Cardiac muscle cell (in vitro differentiated cells and primary cell): Measurements from ENCODE around the gene TBC1D13. TPM values are rescaled to one million over a fixed set of nuclear protein-coding genes. Genes with fewer than 3 reads are reported as not detected.
A peak's percentile ranks its signal among the peaks of the same experiment; 100 is the strongest.
"Not testable (repeated sequence)": the region's sequence is repeated elsewhere in the genome, so short reads cannot be mapped to it uniquely, and the experiment has no call there.

ENCODE experiments used
- DNase-seq, 2 donors: peaks; one replicate each; pipeline versions ENCODE4 v3.0.0 to v3.0.0-alpha.2; 2010 to 2017; ENCODE audit warnings: low read depth in 1 of 2, low spot score in 1 of 2
- H3K27ac ChIP-seq: fragments of 200-600 bp; sonication (generic); 2 replicates; pipeline ENCODE4 v1.5.1; 2016
- H3K27me3 ChIP-seq: fragments of 200-600 bp; sonication (generic); 2 replicates; pipeline ENCODE4 v1.6.0; 2016; ENCODE audit warnings: control low read depth
- H3K36me3 ChIP-seq: fragments of 200-600 bp; sonication (generic); 2 replicates; pipeline ENCODE4 v1.5.1; 2016; ENCODE audit warnings: control low read depth
- H3K4me1 ChIP-seq: fragments of 200-600 bp; sonication (generic); 2 replicates; pipeline ENCODE4 v1.8.1; 2017; ENCODE audit warnings: low read depth, mild to moderate bottlenecking, mixed run types
- H3K4me3 ChIP-seq: fragments of 200-600 bp; sonication (generic); 2 replicates; pipeline ENCODE4 v1.5.1; 2016; ENCODE audit warnings: mild to moderate bottlenecking
- H3K9me3 ChIP-seq: fragments of 200-600 bp; sonication (generic); 2 replicates; pipeline ENCODE4 v1.5.1; 2017; ENCODE audit warnings: low read depth, mild to moderate bottlenecking, control low read depth
- polyA plus RNA-seq: library from polyadenylated mRNA; unstranded; fragments of >200 nt; fragmentation: Nextera tagmentation; extraction: Ambion mirVana; gene quantifications from 2 replicates; pipeline ENCODE4 v1.2.1, GENCODE V29; 2016
- total RNA-seq: library from RNA; depleted of rRNA; stranded (reverse); fragments of >200 nt; gene quantifications from 2 replicates; pipeline ENCODE4 v1.2.3, GENCODE V29; 2016
- TF ChIP-seq, protein P1 (sequence below): IDR thresholded peaks from 2 replicates; pipeline ENCODE4 v1.5.1; 2012; ENCODE audit warnings: low read depth, mild to moderate bottlenecking, low read length

Gene TBC1D13
- total and polyA plus RNA-seq, 2 experiments from 2014 or later, result 24.6 to 39.4 TPM

DNA sequence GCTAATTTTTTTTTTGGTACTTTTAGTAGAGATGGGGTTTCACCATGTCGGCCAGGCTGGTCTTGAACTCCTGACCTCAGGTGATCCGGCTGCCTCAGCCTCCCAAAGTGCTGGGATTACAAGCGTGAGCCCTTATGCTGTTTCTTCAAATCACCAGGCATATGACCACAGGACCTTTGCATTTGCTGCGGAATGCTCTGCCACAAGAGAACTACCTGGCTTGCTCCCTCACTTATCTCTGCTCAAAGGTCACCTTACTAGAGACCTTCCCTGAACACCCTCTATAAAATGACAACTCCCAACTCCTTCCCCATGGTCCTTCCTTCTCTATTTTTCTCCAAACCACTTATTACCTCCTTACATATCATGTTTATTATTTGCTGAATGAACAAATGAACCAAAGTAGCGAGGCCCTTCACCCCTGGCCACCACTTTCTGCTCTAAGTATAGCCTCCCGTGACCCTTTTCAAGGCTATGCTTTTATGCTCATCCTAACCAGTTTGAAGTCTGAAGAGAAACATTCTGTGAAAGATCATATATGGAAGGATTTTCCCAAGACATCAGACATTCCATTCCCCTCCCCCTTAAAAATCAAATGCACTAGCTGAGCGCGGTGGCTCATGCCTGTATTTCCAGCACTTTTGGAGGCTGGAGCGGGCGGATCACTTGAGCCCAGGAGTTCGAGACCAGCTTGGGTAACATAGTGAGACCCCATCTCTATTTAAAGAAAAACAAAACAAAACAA, 16.6 kb upstream of the TBC1D13 start:
- no peaks in the 10 kb centered on the region for H3K9me3 ChIP-seq
- peaks cover 5% of the 10 kb centered on the region for H3K4me1 ChIP-seq
- H3K27ac ChIP-seq, result peak overlapping the region; percentile 96
- TF ChIP-seq, protein P1, sequence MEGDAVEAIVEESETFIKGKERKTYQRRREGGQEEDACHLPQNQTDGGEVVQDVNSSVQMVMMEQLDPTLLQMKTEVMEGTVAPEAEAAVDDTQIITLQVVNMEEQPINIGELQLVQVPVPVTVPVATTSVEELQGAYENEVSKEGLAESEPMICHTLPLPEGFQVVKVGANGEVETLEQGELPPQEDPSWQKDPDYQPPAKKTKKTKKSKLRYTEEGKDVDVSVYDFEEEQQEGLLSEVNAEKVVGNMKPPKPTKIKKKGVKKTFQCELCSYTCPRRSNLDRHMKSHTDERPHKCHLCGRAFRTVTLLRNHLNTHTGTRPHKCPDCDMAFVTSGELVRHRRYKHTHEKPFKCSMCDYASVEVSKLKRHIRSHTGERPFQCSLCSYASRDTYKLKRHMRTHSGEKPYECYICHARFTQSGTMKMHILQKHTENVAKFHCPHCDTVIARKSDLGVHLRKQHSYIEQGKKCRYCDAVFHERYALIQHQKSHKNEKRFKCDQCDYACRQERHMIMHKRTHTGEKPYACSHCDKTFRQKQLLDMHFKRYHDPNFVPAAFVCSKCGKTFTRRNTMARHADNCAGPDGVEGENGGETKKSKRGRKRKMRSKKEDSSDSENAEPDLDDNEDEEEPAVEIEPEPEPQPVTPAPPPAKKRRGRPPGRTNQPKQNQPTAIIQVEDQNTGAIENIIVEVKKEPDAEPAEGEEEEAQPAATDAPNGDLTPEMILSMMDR, result no peak
- H3K27me3 ChIP-seq, result no peaks in the 10 kb centered on the region
- H3K36me3 ChIP-seq, result no peaks in the 10 kb centered on the region
- H3K4me3 ChIP-seq, result peak overlapping the region; percentile 97
- DNase-seq, result no peak

DNA sequence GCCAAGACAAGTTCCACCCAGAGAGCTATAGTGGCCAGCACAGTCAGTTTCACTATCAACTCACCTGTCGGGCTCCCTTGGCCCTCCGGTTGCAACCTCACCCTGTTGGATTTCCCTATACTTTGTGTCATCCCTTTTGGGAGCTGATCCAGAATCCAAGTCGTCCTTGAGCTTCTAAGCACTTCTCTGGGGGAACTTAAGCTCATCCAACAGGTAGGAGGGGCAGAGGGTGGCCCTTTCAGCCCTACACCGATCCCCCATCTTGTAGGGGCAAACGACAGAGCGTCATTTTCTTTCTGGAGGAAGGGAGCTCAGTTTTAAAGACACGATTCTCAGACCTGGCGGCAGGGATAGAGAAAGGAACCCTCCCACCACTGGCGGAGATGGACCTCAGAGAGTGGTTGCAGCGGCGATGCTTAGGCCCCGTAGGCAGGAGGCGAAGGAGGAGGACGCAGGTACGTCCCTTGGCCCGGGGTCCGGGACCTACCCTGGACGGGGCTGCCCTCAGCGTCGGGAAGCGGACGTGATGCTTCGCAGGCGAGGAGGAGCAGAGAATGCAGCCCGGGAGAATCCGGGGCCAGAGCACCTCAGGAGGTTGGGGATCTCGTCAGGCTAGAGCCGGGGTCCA, 15.8 kb upstream of the TBC1D13 start:
- Histone ChIP-seq H3K4me3 (peak overlapping the region; percentile 97), H3K27ac (peak overlapping the region; percentile 96), H3K36me3 (no peaks in the 10 kb centered on the region), H3K9me3 (no peaks in the 10 kb centered on the region), H3K4me1 (peaks cover 5% of the 10 kb centered on the region), H3K27me3 (no peaks in the 10 kb centered on the region)
- TF ChIP-seq, protein P1, result no peak
- peak; percentile 33 to 61 for DNase-seq

DNA sequence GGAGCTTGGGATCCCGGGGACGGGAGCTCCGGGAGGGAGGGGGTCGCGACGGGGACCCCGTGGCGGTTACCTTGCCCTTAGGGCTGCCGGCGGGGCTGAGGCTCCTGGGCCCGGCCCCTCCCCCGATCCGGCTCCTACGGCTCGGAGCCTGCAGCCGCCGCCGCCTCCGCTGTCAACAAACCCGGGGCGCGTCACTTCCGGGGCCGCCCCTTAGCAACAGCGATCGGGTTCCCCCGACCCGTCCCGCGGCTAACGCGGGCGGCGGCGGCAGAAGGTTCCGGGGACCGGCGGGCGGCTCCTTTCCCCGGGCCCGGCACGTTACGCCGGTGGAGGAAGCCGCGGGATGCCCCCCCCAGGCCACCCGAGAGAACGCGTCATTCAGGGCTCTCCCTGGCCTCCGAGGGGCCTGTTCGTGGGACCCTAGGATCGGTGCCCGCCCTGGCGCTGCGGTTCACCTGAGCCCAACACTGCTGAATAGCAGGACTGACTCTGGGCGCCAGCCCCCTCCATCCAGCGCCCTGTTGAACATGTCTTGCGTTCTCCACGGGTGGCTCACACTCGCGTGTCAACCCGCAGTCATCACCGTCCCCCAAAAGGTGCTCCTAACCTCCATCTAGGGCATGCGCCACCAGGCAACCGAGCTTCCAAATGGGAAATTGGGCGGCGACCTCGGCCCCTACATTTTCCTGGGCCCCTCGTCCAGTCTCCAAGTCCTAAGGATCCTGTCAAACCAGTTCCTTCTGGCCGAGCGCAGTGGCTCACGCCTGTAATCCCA, 15.1 kb upstream of the TBC1D13 start, which contains the start of gene ZER1:
Gene ZER1, minus strand, starts transcription at position 183 of the 775 bp plus-strand sequence. CDS start 16,362 bp downstream, outside the sequence.
- TF ChIP-seq, protein P1, result no peak
- Histone ChIP-seq H3K9me3 (no peaks in the 10 kb centered on the region), H3K4me3 (peak within 1 kb of the TSS; percentile 97)

DNA sequence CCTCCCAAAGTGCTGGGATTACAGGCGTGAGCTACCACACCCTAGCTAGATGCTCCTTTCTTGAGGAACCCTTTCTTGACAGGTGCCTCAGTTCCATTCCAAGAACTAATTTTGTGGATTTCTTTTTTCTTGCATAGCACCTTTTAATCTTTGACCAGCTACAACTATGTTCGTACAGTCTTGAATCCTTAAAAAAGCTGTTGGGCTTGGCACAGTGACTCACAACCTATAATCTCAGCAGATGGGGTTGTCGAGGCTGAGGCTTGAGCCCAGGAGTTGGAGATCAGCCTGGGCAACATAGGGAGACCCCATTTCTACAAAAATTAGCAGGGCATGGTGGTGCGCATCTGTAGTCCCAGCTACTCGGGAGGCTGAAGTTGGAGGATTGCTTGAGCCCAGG, 14.0 kb upstream of the TBC1D13 start:
- Histone ChIP-seq H3K4me1 (peaks cover 5% of the 10 kb centered on the region), H3K27ac (no peak overlapping the region)
- TF ChIP-seq, protein P1, result no peak

More for the DNA sequence above, 15.1 kb upstream of the TBC1D13 start, which contains the start of gene ZER1:
- Histone ChIP-seq H3K27me3 (no peaks in the 10 kb centered on the region), H3K4me1 (peaks cover 5% of the 10 kb centered on the region), H3K27ac (peak within 1 kb of the TSS; percentile 96), H3K36me3 (no peaks in the 10 kb centered on the region)
- peak; percentile 95 to 96 for DNase-seq

DNA sequence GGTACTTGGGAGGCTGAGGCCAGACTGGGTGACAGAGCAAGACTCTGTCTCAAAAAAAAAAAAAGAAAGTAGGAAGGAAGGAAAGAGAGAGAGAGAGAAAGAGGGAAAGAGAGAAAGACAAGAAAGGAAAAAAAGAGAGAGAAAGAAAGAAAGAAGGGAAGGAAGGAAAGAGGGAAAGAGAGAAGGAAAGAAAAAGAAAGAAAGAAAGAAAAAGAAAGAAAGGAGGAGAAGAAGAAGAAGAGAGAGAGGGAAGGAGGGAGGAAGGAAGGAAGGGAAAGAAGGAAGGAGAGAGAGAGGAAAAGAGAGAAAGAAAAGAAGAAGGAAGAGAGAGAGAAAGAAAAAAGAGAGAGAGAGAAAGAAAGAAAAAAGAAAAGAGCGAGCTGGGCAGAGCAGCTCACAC, 12.2 kb upstream of the TBC1D13 start:
- H3K36me3 ChIP-seq, result no peaks in the 10 kb centered on the region
- H3K9me3 ChIP-seq, result no peaks in the 10 kb centered on the region
- no peak overlapping the region for H3K27ac ChIP-seq
- peaks cover 5% of the 10 kb centered on the region for H3K4me1 ChIP-seq
- H3K27me3 ChIP-seq, result no peaks in the 10 kb centered on the region
- DNase-seq, result no peak
- TF ChIP-seq, protein P1, result no peak
- H3K4me3 ChIP-seq, result no peak overlapping the region

More for the DNA sequence above, 14.0 kb upstream of the TBC1D13 start:
- H3K4me3 ChIP-seq, result no peak overlapping the region
- DNase-seq, result no peak
- no peaks in the 10 kb centered on the region for H3K36me3 ChIP-seq
- no peaks in the 10 kb centered on the region for H3K9me3 ChIP-seq
- H3K27me3 ChIP-seq, result no peaks in the 10 kb centered on the region

DNA sequence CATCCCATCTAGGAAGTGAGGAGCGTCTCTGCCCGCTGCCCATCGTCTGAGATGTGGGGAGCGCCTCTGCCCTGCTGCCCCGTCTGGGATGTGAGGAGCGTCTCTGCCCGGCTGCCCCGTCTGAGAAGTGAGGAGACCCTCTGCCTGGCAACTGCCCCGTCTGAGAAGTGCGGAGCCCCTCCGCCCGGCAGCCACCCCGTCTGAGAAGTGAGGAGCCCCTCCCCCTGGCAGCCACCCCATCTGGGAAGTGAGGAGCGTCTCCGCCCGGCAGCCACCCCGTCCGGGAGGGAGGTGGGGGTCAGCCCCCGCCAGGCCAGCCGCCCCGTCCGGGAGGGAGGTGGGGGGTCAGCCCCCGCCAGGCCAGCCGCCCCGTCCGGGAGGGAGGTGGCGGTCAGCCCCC, 7.0 kb upstream of the TBC1D13 start:
- H3K36me3 ChIP-seq, DNase-seq, H3K9me3 ChIP-seq, H3K27ac ChIP-seq, H3K27me3 ChIP-seq, H3K4me3 ChIP-seq, H3K4me1 ChIP-seq: not testable (repeated sequence)
